Measurements from ENCODE around the gene MEGF11.

Gene MEGF11

DNA sequence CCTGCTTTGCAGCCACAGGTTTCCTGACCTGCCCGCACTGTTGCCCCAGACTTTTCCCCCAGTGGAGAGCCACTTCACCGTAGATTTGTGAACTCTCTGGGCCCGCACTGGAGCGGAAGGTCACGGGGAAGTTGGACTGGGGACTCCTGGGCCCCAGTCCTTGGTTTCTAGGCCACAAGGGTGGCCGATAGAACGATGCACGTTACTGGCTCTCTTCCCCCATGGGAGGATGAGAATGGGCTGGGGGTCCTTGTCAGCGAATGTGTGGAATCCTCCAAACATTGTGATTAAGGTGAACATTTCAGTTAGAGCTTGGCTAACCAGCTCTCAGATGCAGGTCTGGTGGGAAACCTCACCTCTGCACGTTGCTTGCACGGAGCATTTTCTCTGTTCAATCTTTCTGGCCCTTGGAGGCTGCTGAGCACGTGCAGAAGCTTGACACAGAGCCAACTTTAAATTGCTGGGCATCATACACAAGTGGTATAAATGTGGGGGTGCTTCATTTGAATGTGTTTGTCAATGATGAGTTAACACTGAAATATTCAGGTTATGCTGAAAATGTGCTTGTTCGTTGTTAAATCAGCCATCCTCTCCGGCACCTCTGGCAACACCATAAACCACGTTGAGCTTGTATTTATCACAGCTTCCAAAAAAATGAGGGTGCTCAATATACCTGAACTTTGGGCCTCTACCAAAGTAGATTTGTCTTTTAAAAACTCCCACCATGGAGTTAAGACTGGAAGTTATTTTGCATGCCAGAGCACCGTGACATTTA lies 40.8 kb upstream of the MEGF11 start:
- H3K27me3 Mint-ChIP-seq (ENCODE audit: low read depth, poor library complexity) = peaks cover 10% of the 10 kb centered on the region
- TF ChIP-seq, protein P1, sequence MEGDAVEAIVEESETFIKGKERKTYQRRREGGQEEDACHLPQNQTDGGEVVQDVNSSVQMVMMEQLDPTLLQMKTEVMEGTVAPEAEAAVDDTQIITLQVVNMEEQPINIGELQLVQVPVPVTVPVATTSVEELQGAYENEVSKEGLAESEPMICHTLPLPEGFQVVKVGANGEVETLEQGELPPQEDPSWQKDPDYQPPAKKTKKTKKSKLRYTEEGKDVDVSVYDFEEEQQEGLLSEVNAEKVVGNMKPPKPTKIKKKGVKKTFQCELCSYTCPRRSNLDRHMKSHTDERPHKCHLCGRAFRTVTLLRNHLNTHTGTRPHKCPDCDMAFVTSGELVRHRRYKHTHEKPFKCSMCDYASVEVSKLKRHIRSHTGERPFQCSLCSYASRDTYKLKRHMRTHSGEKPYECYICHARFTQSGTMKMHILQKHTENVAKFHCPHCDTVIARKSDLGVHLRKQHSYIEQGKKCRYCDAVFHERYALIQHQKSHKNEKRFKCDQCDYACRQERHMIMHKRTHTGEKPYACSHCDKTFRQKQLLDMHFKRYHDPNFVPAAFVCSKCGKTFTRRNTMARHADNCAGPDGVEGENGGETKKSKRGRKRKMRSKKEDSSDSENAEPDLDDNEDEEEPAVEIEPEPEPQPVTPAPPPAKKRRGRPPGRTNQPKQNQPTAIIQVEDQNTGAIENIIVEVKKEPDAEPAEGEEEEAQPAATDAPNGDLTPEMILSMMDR (IDR thresholded peaks at IDR 0.05) = no peak
- no peaks in the 10 kb centered on the region for H3K9me3 Mint-ChIP-seq
- H3K27ac Mint-ChIP-seq = peak overlapping the region; percentile 83
- no peak for DNase-seq
- peak overlapping the region; percentile 86 for H3K4me3 Mint-ChIP-seq
- peaks cover 37% of the 10 kb centered on the region for H3K4me1 Mint-ChIP-seq
- peaks cover 14% of the 10 kb centered on the region for H3K36me3 Mint-ChIP-seq (ENCODE audit: low read depth)

GRCh38 chr15:66293419-66294156 lies 40.0 kb upstream of the MEGF11 start, which contains the start of gene DIS3L:
TSS of gene DIS3L (plus strand) at chr15:66293568. CDS start at chr15:66293597, 29 bp downstream.
- Mint-ChIP-seq H3K4me1 (peaks cover 37% of the 10 kb centered on the region), H3K27me3 (ENCODE audit: low read depth, poor library complexity) (peaks cover 13% of the 10 kb centered on the region), H3K4me3 (peak within 1 kb of the TSS; percentile 86), H3K36me3 (ENCODE audit: low read depth) (peaks cover 7% of the 10 kb centered on the region), H3K27ac (peak within 1 kb of the TSS; percentile 83), H3K9me3 (no peaks in the 10 kb centered on the region)
- DNase-seq = peak; percentile 72
- TF ChIP-seq, protein P1 (IDR thresholded peaks at IDR 0.05) = no peak

DNA sequence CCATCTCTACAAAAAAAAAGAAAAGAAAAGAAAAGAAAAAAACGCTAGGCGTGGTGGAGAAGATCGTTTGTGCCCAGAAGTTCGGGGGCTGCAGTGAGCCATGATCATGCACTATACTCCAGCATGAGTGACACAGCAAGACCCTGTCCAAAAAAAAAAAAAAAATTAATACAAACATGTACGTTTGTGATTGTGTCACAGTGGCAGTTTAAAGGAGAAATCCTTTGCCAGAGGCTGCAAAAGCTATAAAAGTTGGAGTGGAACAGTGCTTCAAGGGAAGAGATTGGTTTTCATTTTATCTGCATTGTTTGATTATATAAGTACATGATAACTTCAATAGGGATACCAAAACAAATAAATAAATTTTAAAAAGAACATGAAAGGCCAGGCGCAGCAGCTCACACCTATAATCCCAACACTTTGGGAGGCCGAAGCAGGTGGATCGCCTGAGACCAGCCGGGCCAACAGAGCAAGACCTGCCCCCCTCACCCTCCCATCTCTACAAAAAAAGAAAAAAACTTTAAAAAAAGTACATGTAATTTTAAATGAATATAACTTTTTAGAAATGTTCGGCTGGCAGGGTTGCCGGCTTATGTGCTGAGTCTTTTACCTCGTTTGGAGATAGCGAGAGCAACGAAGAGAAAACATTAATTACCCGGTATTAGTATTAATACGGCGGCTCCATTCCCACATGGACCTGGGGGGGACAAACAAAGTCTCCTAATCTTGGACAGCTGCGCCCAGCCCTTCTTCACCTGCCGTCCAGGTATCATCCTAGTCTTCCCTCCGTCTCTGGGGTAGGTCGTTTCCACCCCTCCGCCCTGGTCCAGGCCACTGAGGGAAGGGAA lies 39.2 kb upstream of the MEGF11 start:
- Mint-ChIP-seq H3K4me3 (peak overlapping the region; percentile 86), H3K9me3 (no peaks in the 10 kb centered on the region), H3K4me1 (peaks cover 37% of the 10 kb centered on the region), H3K27me3 (ENCODE audit: low read depth, poor library complexity) (peaks cover 13% of the 10 kb centered on the region), H3K36me3 (ENCODE audit: low read depth) (peaks cover 5% of the 10 kb centered on the region), H3K27ac (peak overlapping the region; percentile 3)
- no peak for DNase-seq
- TF ChIP-seq, protein P1 (IDR thresholded peaks at IDR 0.05) = no peak

DNA sequence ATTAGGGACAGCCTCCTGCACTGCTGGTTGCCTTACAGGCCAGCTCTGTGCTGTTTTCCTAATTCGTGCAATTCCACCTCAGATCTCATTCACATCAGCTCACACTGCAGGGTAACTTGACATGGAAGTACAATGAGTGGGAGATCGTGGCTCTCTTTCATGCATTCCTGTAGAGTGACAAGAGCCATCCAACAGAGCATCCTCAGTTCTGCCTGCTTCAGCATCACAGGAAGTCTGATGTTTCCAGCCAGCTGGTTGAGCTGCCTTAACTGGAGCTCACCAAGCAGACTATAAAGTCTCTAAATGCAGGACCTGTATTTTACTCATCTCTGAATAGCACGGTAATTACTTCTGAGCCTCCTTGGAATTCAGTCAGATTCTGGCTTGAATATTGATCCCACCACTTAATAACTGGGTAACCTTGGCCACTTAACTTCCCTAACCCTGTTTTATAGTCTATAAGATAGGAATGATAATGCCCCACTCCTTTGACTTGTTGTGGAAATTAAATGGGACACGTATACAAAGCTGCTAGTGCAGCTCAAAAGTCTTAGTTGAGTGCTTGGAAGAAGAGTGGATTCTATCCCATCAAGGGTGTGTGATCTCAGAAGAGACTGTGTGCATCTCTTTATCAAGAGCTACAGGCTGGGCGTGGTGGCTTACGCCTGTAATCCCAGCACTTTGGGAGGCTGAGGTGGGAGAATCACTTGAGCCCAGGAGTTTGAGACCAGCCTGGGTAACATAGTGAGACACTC lies 38.4 kb upstream of the MEGF11 start:
- H3K9me3 Mint-ChIP-seq = no peaks in the 10 kb centered on the region
- H3K36me3 Mint-ChIP-seq (ENCODE audit: low read depth) = peaks cover 5% of the 10 kb centered on the region
- peak overlapping the region; percentile 3 for H3K27ac Mint-ChIP-seq
- peaks cover 13% of the 10 kb centered on the region for H3K27me3 Mint-ChIP-seq (ENCODE audit: low read depth, poor library complexity)
- H3K4me3 Mint-ChIP-seq = peak overlapping the region; percentile 86
- peaks cover 37% of the 10 kb centered on the region for H3K4me1 Mint-ChIP-seq
- DNase-seq = no peak
- TF ChIP-seq, protein P1 (IDR thresholded peaks at IDR 0.05) = no peak

DNA sequence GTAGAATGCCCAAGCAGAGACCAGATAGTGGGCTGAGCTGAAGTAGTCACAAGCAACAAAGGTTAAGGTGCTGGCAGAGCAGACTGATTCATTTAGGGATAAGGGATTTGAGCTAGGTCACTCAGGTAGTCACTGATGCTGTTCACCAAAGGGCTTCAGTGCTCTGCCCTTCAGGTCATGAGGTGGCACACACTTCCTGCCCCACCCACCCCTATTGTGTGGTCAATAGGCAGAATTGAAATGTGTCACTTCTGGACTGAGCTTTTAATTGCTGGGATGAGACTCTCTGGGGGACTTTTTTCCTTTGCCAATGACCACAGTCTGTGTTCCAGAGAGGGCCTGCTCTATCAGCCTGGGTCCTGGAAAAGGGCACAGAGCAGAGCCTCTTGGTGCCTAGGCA lies 37.0 kb upstream of the MEGF11 start:
- peaks cover 30% of the 10 kb centered on the region for H3K4me1 Mint-ChIP-seq
- DNase-seq = no peak
- peaks cover 17% of the 10 kb centered on the region for H3K27me3 Mint-ChIP-seq (ENCODE audit: low read depth, poor library complexity)
- TF ChIP-seq, protein P1 (IDR thresholded peaks at IDR 0.05) = no peak
- no peaks in the 10 kb centered on the region for H3K36me3 Mint-ChIP-seq (ENCODE audit: low read depth)
- H3K4me3 Mint-ChIP-seq = no peak overlapping the region
- H3K9me3 Mint-ChIP-seq = no peaks in the 10 kb centered on the region
- no peak overlapping the region for H3K27ac Mint-ChIP-seq

Data from nephron progenitor cell (in vitro differentiated cells).